ENCODE measurements around the gene CA11. TPM values are rescaled to one million over a fixed set of nuclear protein-coding genes. Genes with fewer than 3 reads are reported as not detected.
"Not testable (repeated sequence)": the region's sequence is repeated elsewhere in the genome, so short reads cannot be mapped to it uniquely, and the experiment has no call there.

The CA11 gene
- total and polyA plus RNA-seq, 8 donors: 2.6 to 15.2 (median 5.6) TPM

DNA sequence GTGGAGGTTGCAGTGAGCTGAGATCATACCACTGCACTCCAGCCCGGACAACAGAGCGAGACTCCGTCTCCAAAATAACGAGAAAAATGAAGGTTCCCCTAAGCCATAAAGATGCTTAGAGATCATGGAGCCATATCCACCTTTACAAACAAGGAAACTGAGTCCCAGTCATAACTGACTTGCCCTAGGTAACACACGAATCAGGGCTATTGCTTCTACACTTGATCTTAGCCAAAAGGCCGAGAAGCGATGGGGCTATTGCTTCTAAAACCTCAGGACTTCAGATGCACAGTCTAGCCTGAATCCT, 12.0 kb downstream of the CA11 start:
- DNase-seq (no peak), FAIRE-seq (no peak), ATAC-seq (no peak)
- Histone ChIP-seq H3K27ac (peak overlapping the region; percentile 90 to 97 (median 92)), H3K36me3 (peaks cover 0 to 11% (median 0%) of the 10 kb centered on the region in 3 donors), H3K4me3 (peak overlapping the region in 2 of 4 donors; percentile 75 to 84), H3K9me3 (no peaks in the 10 kb centered on the region), H3K27me3 (no peaks in the 10 kb centered on the region), H3K4me1 (peaks cover 18 to 24% (median 21%) of the 10 kb centered on the region in 3 donors)
- 19 to 23% methylated on average over 7 of the region's 7 CpGs for WGBS, 2 donors
- TF ChIP-seq CTCF (IDR thresholded peaks at IDR 0.05): no peak
- intact Hi-C loops (cut with DNase I): no loop called here

GRCh38 chr19:48633148-48634035, 12.6 kb downstream of the CA11 start:
- Histone ChIP-seq H3K9me3 (no peaks in the 10 kb centered on the region), H3K4me3 (peak overlapping the region in 2 of 4 donors; percentile 75 to 84), H3K27me3 (no peaks in the 10 kb centered on the region), H3K27ac (peak overlapping the region; percentile 90 to 97 (median 92)), H3K36me3 (peaks cover 0 to 11% (median 0%) of the 10 kb centered on the region in 3 donors), H3K4me1 (peaks cover 14 to 20% (median 19%) of the 10 kb centered on the region in 3 donors)
- DNase-seq (peak in 2 of 6 donors; percentile 47 to 58), ATAC-seq (no peak), FAIRE-seq (no peak)
- no peak for TF ChIP-seq CTCF (IDR thresholded peaks at IDR 0.05)
- intact Hi-C loops (cut with DNase I): no loop called here
- WGBS, 2 donors: 51 to 57% methylated on average over 22 of the region's 22 CpGs

GRCh38 chr19:48632692-48633147, 13.3 kb downstream of the CA11 start:
- peaks cover 13 to 19% (median 19%) of the 10 kb centered on the region in 3 donors for H3K4me1 ChIP-seq
- intact Hi-C loops (cut with DNase I): no loop called here
- H3K27ac ChIP-seq: no peak overlapping the region

GRCh38 chr19:48632286-48632685, 13.7 kb downstream of the CA11 start:
- Histone ChIP-seq H3K36me3 (peaks cover 0 to 11% (median 0%) of the 10 kb centered on the region in 3 donors), H3K4me1 (peaks cover 13 to 19% (median 19%) of the 10 kb centered on the region in 3 donors)
- 93 to 95% methylated on average over 11 of the region's 11 CpGs for WGBS, 2 donors
- FAIRE-seq; ATAC-seq; H3K27me3 ChIP-seq; intact Hi-C loops (cut with DNase I); H3K9me3 ChIP-seq; H3K4me3 ChIP-seq; DNase-seq; H3K27ac ChIP-seq: not testable (repeated sequence)

More at GRCh38 chr19:48632692-48633147, 13.3 kb downstream of the CA11 start:
- TF ChIP-seq CTCF (IDR thresholded peaks at IDR 0.05): no peak
- DNase-seq (no peak), ATAC-seq (no peak), FAIRE-seq (no peak)
- peaks cover 0 to 11% (median 0%) of the 10 kb centered on the region in 3 donors for H3K36me3 ChIP-seq
- no peaks in the 10 kb centered on the region for H3K9me3 ChIP-seq
- H3K27me3 ChIP-seq: no peaks in the 10 kb centered on the region
- H3K4me3 ChIP-seq: no peak overlapping the region

- Histone ChIP-seq H3K4me1 (peaks cover 13 to 19% (median 19%) of the 10 kb centered on the region in 3 donors), H3K36me3 (peaks cover 0 to 11% (median 0%) of the 10 kb centered on the region in 3 donors), H3K27me3 (no peaks in the 10 kb centered on the region), H3K4me3 (no peak overlapping the region), H3K9me3 (no peaks in the 10 kb centered on the region), H3K27ac (no peak overlapping the region)
- FAIRE-seq (no peak), ATAC-seq (no peak), DNase-seq (no peak)
- WGBS, 2 donors: 79 to 81% methylated on average over 3 of the region's 3 CpGs
- intact Hi-C loops (cut with DNase I): no loop called here
- no peak for TF ChIP-seq CTCF (IDR thresholded peaks at IDR 0.05)
Measured at GRCh38 chr19:48631225-48631624, 14.8 kb downstream of the CA11 start.

Data from pancreas (tissue), 10 donors.